ENCODE results near the gene AFDN.
A peak's percentile ranks its signal among the peaks of the same experiment; 100 is the strongest.

Gene AFDN

GRCh38 chr6:167848783-167849182 lies 22.1 kb downstream of the AFDN start:
- Histone ChIP-seq H3K27me3 (ENCODE audit: insufficient read depth, poor library complexity, severe bottlenecking) (no peaks in the 10 kb centered on the region), H3K27ac (ENCODE audit: poor library complexity, severe bottlenecking) (peak overlapping the region; percentile 75), H3K36me3 (ENCODE audit: low read depth) (no peaks in the 10 kb centered on the region), H3K9me3 (ENCODE audit: severe bottlenecking) (no peaks in the 10 kb centered on the region), H3K4me3 (ENCODE audit: severe bottlenecking) (no peak overlapping the region), H3K4me1 (ENCODE audit: insufficient read depth, poor library complexity, severe bottlenecking) (peaks cover 44% of the 10 kb centered on the region)
- DNase-seq (ENCODE audit: low spot score): no peak
- no peak for TF ChIP-seq CTCF (IDR thresholded peaks at IDR 0.05; ENCODE audit: poor library complexity, severe bottlenecking)
- ATAC-seq (ENCODE audit: low read depth): no peak

- Histone ChIP-seq H3K4me3 (ENCODE audit: severe bottlenecking) (no peak overlapping the region), H3K27ac (ENCODE audit: poor library complexity, severe bottlenecking) (peak overlapping the region; percentile 75), H3K9me3 (ENCODE audit: severe bottlenecking) (no peaks in the 10 kb centered on the region), H3K27me3 (ENCODE audit: insufficient read depth, poor library complexity, severe bottlenecking) (no peaks in the 10 kb centered on the region), H3K36me3 (ENCODE audit: low read depth) (no peaks in the 10 kb centered on the region), H3K4me1 (ENCODE audit: insufficient read depth, poor library complexity, severe bottlenecking) (peaks cover 52% of the 10 kb centered on the region)
- ATAC-seq (ENCODE audit: low read depth) (peak; percentile 97), DNase-seq (ENCODE audit: low spot score) (no peak)
- TF ChIP-seq CTCF (IDR thresholded peaks at IDR 0.05; ENCODE audit: poor library complexity, severe bottlenecking): no peak
These were observed 23.2 kb downstream of the AFDN start for GRCh38 chr6:167849846-167850459.

GRCh38 chr6:167850782-167851181 lies 24.1 kb downstream of the AFDN start:
- Histone ChIP-seq H3K4me1 (ENCODE audit: insufficient read depth, poor library complexity, severe bottlenecking) (peaks cover 60% of the 10 kb centered on the region), H3K4me3 (ENCODE audit: severe bottlenecking) (no peak overlapping the region), H3K9me3 (ENCODE audit: severe bottlenecking) (no peaks in the 10 kb centered on the region), H3K27me3 (ENCODE audit: insufficient read depth, poor library complexity, severe bottlenecking) (no peaks in the 10 kb centered on the region), H3K36me3 (ENCODE audit: low read depth) (no peaks in the 10 kb centered on the region), H3K27ac (ENCODE audit: poor library complexity, severe bottlenecking) (peak overlapping the region; percentile 75)
- DNase-seq (ENCODE audit: low spot score): no peak
- ATAC-seq (ENCODE audit: low read depth): no peak
- TF ChIP-seq CTCF (IDR thresholded peaks at IDR 0.05; ENCODE audit: poor library complexity, severe bottlenecking): no peak

- DNase-seq (ENCODE audit: low spot score) (no peak), ATAC-seq (ENCODE audit: low read depth) (no peak)
- no peak overlapping the region for H3K4me3 ChIP-seq (ENCODE audit: severe bottlenecking)
- H3K27me3 ChIP-seq (ENCODE audit: insufficient read depth, poor library complexity, severe bottlenecking): no peaks in the 10 kb centered on the region
- no peak for TF ChIP-seq CTCF (IDR thresholded peaks at IDR 0.05; ENCODE audit: poor library complexity, severe bottlenecking)
- H3K27ac ChIP-seq (ENCODE audit: poor library complexity, severe bottlenecking): peak overlapping the region; percentile 75
- H3K9me3 ChIP-seq (ENCODE audit: severe bottlenecking): no peaks in the 10 kb centered on the region
- H3K4me1 ChIP-seq (ENCODE audit: insufficient read depth, poor library complexity, severe bottlenecking): peaks cover 66% of the 10 kb centered on the region
- no peaks in the 10 kb centered on the region; the same call in 1 of the 2 replicates for H3K36me3 ChIP-seq (ENCODE audit: low read depth)
These were observed 24.8 kb downstream of the AFDN start for GRCh38 chr6:167851370-167851952.

GRCh38 chr6:167855825-167856425 lies 29.2 kb downstream of the AFDN start:
- Histone ChIP-seq H3K36me3 (ENCODE audit: low read depth) (no peaks in the 10 kb centered on the region; the same call in 1 of the 2 replicates), H3K27me3 (ENCODE audit: insufficient read depth, poor library complexity, severe bottlenecking) (no peaks in the 10 kb centered on the region), H3K9me3 (ENCODE audit: severe bottlenecking) (no peaks in the 10 kb centered on the region), H3K27ac (ENCODE audit: poor library complexity, severe bottlenecking) (peak overlapping the region; percentile 91), H3K4me1 (ENCODE audit: insufficient read depth, poor library complexity, severe bottlenecking) (peaks cover 74% of the 10 kb centered on the region), H3K4me3 (ENCODE audit: severe bottlenecking) (no peak overlapping the region)
- ATAC-seq (ENCODE audit: low read depth): peak; percentile 93
- TF ChIP-seq CTCF (IDR thresholded peaks at IDR 0.05; ENCODE audit: poor library complexity, severe bottlenecking): no peak
- DNase-seq (ENCODE audit: low spot score): peak; percentile 72
